A673 (cell line): Measurements from ENCODE around the gene PHACTR2. TPM values are rescaled to one million over a fixed set of nuclear protein-coding genes. Genes with fewer than 3 reads are reported as not detected.

Experiments
- BruUV-seq: library from RNA; stranded (reverse); fragments of 400-500 nt; replicated peaks from 2 replicates; lab custom pipeline; 2021; lab: Mats Ljungman, UMichigan
- CTCF ChIA-PET: fragments of 300-600 bp; sonication (Branson Sonifier 250); formaldehyde crosslinking; loops from one replicate; lab custom pipeline; 2022; ENCODE audit warnings: antibody characterized with exemption; lab: Charles Lee
- POLR2A ChIA-PET: fragments of 300-600 bp; sonication (Branson Sonifier 250); formaldehyde crosslinking; loops from one replicate; lab custom pipeline; 2022; ENCODE audit warnings: antibody characterized with exemption; ENCODE audit not compliant: low non-redundant PET; lab: Charles Lee
- DNase-seq: peaks from one replicate; pipeline ENCODE4 v3.0.0-alpha.2; 2015; ENCODE audit warnings: low spot score
- H3K27ac ChIP-seq: fragments of 200-600 bp; sonication (generic); 2 replicates; pipeline ENCODE4 v1.5.1; 2016; ENCODE audit warnings: mixed run types, low read depth, mild to moderate bottlenecking, mixed read lengths, antibody characterized with exemption, low read length; ENCODE audit not compliant: poor library complexity, severe bottlenecking
- H3K27me3 ChIP-seq: fragments of 200-600 bp; sonication (generic); replicated peaks from 2 replicates; pipeline ENCODE4 v1.6.1; 2017; ENCODE audit warnings: mixed run types, low read depth, mild to moderate bottlenecking, mixed read lengths, antibody characterized with exemption, low read length; ENCODE audit not compliant: insufficient read depth, poor library complexity
- H3K36me3 ChIP-seq: fragments of 200-600 bp; sonication (generic); 2 replicates; pipeline ENCODE4 v1.6.1; 2016; ENCODE audit warnings: mixed run types, mild to moderate bottlenecking, mixed read lengths, antibody characterized with exemption, low read length; ENCODE audit not compliant: insufficient read depth, poor library complexity, severe bottlenecking
- H3K4me1 ChIP-seq: fragments of 200-600 bp; sonication (generic); 2 replicates; pipeline ENCODE4 v1.6.1; 2017; ENCODE audit warnings: mixed run types, mild to moderate bottlenecking, mixed read lengths, antibody characterized with exemption, low read length; ENCODE audit not compliant: insufficient read depth, poor library complexity, severe bottlenecking
- H3K4me3 ChIP-seq: fragments of 200-600 bp; sonication (generic); 2 replicates; pipeline ENCODE4 v1.5.1; 2016; ENCODE audit warnings: low read depth, mixed run types, mild to moderate bottlenecking, mixed read lengths, low read length; ENCODE audit not compliant: poor library complexity, severe bottlenecking
- H3K9me3 ChIP-seq: fragments of 200-600 bp; sonication (generic); 2 replicates; pipeline ENCODE4 v1.6.1; 2016; ENCODE audit warnings: mixed run types, low read depth, mild to moderate bottlenecking, mixed read lengths, antibody characterized with exemption, low read length; ENCODE audit not compliant: poor library complexity, severe bottlenecking
- CTCF ChIP-seq: fragments of 300-800, 200-600 bp; sonication (generic); conservative IDR thresholded peaks from 2 replicates; pipeline ENCODE4 v1.5.1; 2017; ENCODE audit warnings: low read depth, mild to moderate bottlenecking, antibody characterized with exemption, low read length, moderate library complexity, mixed read lengths
- EZH2 ChIP-seq: fragments of 200-600 bp; sonication (generic); IDR thresholded peaks from 2 replicates; pipeline ENCODE4 v1.6.1; 2017; ENCODE audit warnings: borderline replicate concordance, low read depth, mild to moderate bottlenecking, mixed read lengths, antibody characterized with exemption, low read length; ENCODE audit not compliant: poor library complexity, severe bottlenecking
- intact Hi-C: fragments of 100-400 bp; cut with micrococcal nuclease; formaldehyde crosslinking; loops from one replicate; pipeline ENCODE4 v1.10.0; 2022; ENCODE audit not compliant: unreplicated experiment
- total RNA-seq: library from RNA; stranded (reverse); gene quantifications from 2 replicates; pipeline ENCODE4 v1.2.3, GENCODE V29; 2021

PHACTR2 gene
- total RNA-seq, 1 experiment from 2014 or later: 2.4 TPM

DNA sequence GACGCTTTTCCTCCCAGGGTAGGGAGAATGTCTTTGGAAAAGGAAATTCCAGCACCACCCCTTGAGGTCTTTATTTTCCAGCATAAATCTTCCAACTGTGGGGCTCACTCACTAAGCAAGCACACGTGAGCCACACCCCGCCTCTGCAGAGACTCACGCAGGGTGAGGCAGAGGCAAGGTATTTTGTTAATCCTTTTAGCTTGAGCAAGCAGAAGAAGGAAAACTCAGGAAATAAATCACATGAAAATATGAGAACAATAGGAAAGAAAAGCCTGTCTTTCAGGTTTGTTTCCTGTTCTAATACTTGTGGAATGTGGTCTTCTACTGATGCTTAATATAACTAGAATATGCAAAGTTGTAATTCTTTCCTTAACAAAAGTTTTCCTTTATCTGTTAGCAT, 4.1 kb upstream of the PHACTR2 start:
- CTCF ChIA-PET: no interaction called here

DNA sequence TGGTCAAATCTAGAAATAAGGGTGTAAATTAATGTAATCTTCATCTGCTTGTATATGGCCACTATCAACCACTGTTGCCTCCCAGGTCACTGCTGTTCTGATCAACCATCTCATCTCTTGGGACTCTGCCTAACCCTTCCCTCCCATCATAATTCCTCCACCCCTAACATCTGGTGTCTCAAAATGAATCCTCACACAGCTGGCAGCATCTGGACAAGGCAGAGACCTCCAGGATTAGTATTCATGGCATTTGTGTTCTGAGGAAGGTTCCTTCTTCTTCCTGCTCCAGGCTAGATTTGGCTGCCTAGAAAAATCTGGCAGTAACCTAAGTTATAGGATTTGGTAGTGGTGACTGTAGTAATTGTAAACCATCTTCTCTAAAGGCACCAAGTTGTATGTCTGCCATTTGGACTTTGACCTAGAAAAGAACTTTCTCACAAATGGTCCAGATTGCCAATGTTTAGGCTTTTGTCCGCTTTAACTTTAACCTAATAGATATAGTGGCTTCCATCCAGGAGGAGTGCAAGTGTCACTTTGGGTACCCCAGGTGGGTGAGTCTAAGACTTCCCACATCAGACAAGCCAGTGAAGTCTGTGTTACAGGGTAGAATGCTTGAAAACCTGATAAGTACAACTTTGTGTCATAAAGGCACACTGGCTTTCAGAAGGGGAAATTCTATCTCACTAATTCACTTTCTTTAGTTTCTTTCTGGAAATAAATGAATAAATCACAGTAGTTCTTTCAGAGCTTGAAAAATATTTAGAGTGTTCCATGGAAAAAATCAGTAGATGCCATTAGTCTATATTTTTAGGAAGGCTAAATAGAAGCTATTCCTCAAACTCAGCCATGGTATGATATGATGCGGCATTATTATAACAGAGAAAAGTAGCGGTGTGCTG, 3.0 kb upstream of the PHACTR2 start:
- no peak for DNase-seq
- peaks cover 29% of the 10 kb centered on the region for H3K27me3 ChIP-seq
- POLR2A ChIA-PET: no interaction called here
- H3K4me3 ChIP-seq: no peak overlapping the region
- CTCF ChIA-PET: no interaction called here
- intact Hi-C loops: loop anchor here (10.0 kb wide), 1 partner anchor 170 kb away; the partner anchor contains the start of gene LTV1
- H3K27ac ChIP-seq: no peak overlapping the region
- no TSS peak for BruUV-seq
- no peak for TF ChIP-seq EZH2
- TF ChIP-seq CTCF: no peak
- no peaks in the 10 kb centered on the region for H3K9me3 ChIP-seq
- peaks cover 5% of the 10 kb centered on the region for H3K4me1 ChIP-seq
- no peaks in the 10 kb centered on the region for H3K36me3 ChIP-seq

More for the DNA sequence above, 4.1 kb upstream of the PHACTR2 start:
- H3K27me3 ChIP-seq: peaks cover 19% of the 10 kb centered on the region
- no peaks in the 10 kb centered on the region for H3K36me3 ChIP-seq
- no TSS peak for BruUV-seq
- DNase-seq: peak; percentile 54
- no peaks in the 10 kb centered on the region for H3K9me3 ChIP-seq
- H3K4me1 ChIP-seq: peaks cover 5% of the 10 kb centered on the region
- H3K4me3 ChIP-seq: no peak overlapping the region
- TF ChIP-seq CTCF: no peak
- TF ChIP-seq EZH2: no peak
- POLR2A ChIA-PET: no interaction called here
- intact Hi-C loops: loop anchor here (10.0 kb wide), 1 partner anchor 171 kb away; the partner anchor contains the start of gene LTV1
- H3K27ac ChIP-seq: no peak overlapping the region

- Histone ChIP-seq H3K4me1 (peaks cover 5% of the 10 kb centered on the region), H3K4me3 (no peak overlapping the region), H3K27me3 (peaks cover 37% of the 10 kb centered on the region), H3K36me3 (no peaks in the 10 kb centered on the region), H3K9me3 (no peaks in the 10 kb centered on the region), H3K27ac (no peak overlapping the region)
- TF ChIP-seq CTCF (no peak), EZH2 (no peak)
- no peak for DNase-seq
- POLR2A ChIA-PET: no interaction called here
- BruUV-seq: no TSS peak
- CTCF ChIA-PET: no interaction called here
- intact Hi-C loops: loop anchor here (10.0 kb wide), 1 partner anchor 169 kb away; the partner anchor contains the start of gene LTV1
Measured at GRCh38 chr6:143675382-143675900, 2.3 kb upstream of the PHACTR2 start.
